GM19463 (cell line): Measurements from ENCODE around the gene PNMA1.
A peak's percentile ranks its signal among the peaks of the same experiment; 100 is the strongest.
"Not testable (repeated sequence)": the region's sequence is repeated elsewhere in the genome, so short reads cannot be mapped to it uniquely, and the experiment has no call there.

Experiments
- ATAC-seq: cut with Tn5 transposase; IDR thresholded peaks from one replicate; pipeline ENCODE4 v1.9.1; 2021; ENCODE audit warnings: mild to moderate bottlenecking, moderate library complexity; ENCODE audit not compliant: unreplicated experiment

Gene PNMA1

GRCh38 chr14:73718418-73719251 lies 4.5 kb upstream of the PNMA1 start:
- no peak for ATAC-seq

GRCh38 chr14:73717711-73718417 lies 3.7 kb upstream of the PNMA1 start:
- ATAC-seq: no peak

- no peak for ATAC-seq
Observed at GRCh38 chr14:73717266-73717665, 3.1 kb upstream of the PNMA1 start.

DNA sequence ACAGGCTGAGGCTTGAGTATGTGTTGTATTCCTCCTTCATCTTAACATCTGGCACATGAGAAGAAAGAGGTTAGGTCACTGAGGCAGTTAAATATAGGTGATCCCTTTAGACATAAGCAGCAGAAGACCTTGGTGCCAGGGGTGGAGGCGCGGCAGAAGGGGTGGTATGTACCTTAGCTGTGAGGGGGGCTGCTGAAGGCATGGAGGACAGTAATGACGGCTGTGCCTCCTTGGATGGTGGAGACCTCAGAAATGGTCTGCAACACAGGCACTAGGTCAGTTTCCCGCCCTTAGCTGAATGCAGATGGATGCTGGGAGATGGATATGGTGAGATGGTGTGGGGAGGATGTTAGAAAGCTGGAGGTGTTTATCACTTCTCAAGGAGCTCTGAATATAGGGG lies 1.5 kb upstream of the PNMA1 start:
- ATAC-seq: no peak

DNA sequence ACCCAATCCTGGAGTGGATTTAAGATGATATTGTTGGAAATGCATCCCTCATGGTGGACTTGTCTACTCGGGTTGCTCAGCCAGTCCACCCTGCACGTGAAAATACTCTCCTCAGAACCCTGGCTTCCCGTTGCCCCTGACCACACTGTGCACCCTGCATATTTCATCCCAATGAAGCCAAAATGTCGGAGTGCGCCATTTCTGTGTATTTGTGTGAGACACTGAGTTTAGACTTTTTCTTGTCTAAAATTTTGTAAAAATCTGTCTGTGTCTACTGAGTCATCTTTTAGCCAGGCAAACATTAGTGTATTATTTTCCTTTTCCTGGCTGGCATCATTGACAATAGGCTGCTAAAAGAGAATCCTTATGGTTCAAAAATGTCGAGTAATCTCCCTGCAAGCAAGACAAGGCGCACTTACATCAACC lies 485 bp upstream of the PNMA1 start:
- ATAC-seq: no peak

DNA sequence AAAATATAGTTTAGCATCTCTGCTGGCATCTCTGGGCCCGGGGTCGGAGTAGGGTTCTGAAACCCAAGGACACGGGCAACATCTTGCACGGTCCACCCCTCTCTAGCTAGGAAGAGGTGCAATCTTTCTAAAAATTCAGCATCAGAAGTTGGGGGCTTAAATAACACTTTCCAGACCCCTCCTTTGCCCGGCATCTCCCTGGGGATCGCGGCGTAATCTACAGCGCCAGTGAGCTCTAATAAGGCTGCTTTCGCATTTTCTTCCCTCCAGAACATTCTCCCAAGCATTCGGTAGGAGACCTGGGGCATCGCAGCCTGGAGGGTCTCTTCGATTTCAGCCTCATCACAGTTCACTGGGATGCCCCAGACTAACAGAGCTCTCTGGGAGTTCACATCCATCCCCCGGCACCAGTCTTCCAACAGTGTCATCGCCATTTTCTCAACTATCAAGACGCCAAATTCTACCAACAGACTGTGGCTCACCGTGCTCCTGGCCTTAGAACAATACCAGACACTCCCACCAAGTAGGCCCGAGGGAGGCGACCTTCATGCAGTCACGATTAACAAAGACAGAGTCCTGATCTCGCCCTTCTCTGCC lies 880 bp downstream of the PNMA1 start:
- ATAC-seq: no peak

GRCh38 chr14:73712540-73713180 lies 1.5 kb downstream of the PNMA1 start:
- peak; percentile 36 for ATAC-seq

GRCh38 chr14:73712071-73712506 lies 2.1 kb downstream of the PNMA1 start:
- ATAC-seq: no peak

DNA sequence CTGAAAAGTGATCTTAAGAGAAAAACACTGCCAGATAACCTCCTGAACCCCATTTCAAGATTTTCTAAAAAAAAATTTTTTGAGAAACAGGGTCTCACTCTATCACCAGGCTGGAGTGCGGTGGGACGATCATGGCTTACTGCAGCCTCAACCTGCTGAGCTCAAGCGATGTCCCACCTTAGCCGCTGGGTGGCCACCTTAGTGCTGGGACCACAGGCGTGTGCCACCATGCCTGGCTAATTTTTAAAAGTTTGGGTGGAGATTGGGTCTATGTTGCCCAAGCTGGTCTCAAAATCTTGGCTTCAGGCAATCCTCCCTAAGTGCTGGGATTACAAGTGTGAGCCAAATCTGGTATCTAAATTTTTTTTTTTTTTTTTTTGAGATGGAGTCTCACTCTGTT lies 3.4 kb downstream of the PNMA1 start:
- no peak for ATAC-seq

DNA sequence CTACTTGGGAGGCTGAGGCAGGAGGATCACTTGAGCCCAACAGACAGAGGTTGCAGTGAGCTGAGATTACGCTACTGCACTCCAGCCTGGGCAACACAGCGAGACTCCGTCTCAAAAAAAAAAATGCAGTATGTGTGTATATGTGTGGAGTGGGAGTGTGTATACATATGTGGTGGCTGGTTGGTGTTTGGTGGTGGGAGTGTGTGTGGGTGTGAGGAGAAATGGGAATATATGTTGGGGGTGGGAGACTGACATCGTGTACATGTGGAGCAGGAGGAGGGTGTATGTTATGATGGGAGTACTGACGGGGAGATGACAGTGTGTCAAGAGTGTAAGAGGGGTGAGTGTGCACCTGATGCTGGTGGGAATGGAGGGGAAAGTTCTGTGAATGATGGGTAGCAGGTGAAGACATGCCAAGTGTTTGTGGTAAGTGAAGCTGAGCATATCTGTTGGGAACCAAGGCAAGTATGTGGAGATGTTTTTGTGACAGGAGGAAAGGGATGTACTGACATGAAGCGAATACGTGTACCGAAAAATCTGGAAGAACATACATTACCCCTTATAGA lies 4.2 kb downstream of the PNMA1 start:
- no peak for ATAC-seq

GRCh38 chr14:73708076-73708475 lies 6.1 kb downstream of the PNMA1 start:
- not testable (repeated sequence) for ATAC-seq

DNA sequence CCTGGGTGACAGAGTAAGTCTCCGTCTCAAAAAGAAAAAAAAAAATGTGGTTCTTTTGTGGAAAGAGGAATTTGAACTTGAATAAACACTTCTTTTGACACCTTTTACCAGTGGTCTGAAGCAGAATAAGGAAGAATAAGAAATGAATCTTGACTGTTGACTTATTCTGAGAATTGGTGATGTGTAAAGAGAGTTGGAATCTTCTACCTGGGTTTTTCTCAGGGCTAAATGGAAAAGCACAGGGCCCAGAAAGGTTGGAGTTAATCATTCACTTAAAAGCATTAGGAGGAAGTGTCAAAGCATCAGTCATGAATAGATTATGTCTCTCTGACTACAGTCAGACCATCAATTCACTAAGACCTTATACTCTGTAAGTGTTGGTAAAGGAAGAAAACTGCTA lies 13.9 kb downstream of the PNMA1 start:
- no peak for ATAC-seq

DNA sequence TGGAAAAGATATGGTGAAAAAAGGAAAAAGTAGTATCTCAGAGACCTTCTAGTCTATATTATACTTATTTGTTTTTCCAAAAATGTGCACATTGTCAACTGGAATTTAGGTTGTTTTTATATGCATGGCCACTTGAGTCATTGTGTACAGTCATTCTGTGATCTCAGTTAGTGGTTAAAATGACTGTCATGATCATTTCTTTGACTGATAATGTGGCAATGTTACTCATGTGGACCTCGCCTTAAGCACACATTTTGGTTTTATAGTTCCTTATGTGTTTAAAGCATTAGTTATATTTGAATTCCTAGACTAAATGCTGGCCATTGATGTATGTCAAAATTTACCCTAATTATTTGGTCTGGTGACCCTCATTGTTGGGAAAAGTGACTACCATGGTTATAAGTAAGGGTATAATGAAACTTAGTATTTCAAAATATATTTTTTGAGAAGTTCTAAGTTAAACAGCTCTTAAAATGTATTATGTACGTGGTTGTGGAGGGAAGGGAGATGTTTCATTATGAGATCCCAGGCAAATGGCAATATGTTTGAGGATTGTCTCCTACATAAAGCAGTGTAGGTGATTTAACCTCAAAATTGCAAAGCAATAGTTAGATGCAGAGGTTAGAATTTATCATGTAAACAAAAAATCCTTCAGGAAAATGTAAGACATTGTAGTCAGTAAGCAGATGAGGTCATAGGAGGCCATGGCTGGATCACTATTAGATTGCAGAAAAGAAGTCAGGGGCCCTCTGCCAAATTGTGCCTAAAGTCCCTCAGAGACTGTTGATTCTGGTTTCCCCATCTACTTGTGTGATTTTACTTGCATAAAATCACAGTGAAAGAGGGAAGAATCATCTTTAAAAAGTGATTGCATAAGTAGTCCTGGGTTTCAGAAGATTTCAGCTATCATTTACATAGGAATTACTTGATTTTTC lies 17.5 kb downstream of the PNMA1 start:
- ATAC-seq: peak; percentile 87

- ATAC-seq: peak; percentile 50
Observed at GRCh38 chr14:73695997-73696396, 18.2 kb downstream of the PNMA1 start.

- no peak for ATAC-seq
Observed at GRCh38 chr14:73695082-73695481, 19.1 kb downstream of the PNMA1 start.

DNA sequence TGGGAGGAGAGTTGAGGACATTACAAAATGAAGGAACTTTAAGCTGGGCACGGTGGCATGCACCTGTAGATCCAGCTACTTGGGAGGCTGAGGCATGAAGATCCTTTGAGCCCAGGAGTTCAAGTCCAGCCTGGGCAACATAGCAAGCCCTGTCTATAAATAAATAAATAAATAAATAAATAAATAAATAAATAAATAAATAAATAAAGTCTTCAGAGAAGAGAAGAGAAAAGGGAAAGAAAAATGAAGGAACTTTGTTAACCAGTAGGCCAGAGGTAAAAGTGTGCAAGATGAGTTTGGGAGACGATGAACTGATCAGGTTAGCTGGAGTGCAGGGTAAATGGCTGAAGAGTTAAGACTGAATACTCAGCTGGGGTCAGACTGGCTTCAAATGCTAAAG lies 20.1 kb downstream of the PNMA1 start:
- no peak for ATAC-seq

- no peak for ATAC-seq
Observed at GRCh38 chr14:73686901-73687300, 27.3 kb downstream of the PNMA1 start.

GRCh38 chr14:73685328-73685727 lies 28.9 kb downstream of the PNMA1 start:
- no peak for ATAC-seq

DNA sequence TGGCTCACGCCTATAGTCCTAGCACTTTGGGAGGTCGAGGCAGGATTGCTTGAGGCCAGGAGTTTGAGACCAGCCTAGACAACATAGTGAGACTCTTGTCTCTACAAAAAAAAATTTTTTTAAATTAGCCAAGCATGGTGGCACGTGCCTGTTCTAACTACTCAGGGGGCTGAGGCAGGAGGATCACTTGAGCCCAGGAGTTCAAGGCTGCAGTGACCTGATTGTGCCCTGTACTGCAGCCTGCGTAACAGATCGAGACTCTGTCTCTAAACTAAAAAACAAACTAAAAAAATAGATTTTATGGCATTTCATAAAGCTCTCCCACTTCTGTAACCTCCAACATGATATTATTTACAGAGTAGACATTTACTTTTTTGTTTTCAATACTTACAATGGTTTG lies 29.6 kb downstream of the PNMA1 start:
- ATAC-seq: no peak

GRCh38 chr14:73680821-73681220 lies 33.4 kb downstream of the PNMA1 start:
- ATAC-seq: no peak
